GM10248 (cell line): ENCODE measurements around the gene XYLT1.

Source experiments
- CTCF ChIA-PET: fragments of 300-600 bp; sonication (Branson Sonifier 250); formaldehyde crosslinking; extraction: SDS; loops from one replicate; lab custom pipeline; 2021; ENCODE audit warnings: antibody characterized with exemption; lab: Yijun Ruan, JAX
- POLR2A ChIA-PET: fragments of 350-650 bp; sonication (Branson Sonifier 250); formaldehyde crosslinking; extraction: SDS; loops from one replicate; lab custom pipeline; 2020; ENCODE audit warnings: antibody characterized with exemption; lab: Yijun Ruan, JAX
- DNase-seq: peaks from one replicate; pipeline ENCODE4 v3.0.0; 2012; ENCODE audit errors: extremely low spot score
- CTCF ChIP-seq: IDR thresholded peaks from 2 replicates; pipeline ENCODE4 v1.5.1; 2012; ENCODE audit warnings: mild to moderate bottlenecking, low read depth; ENCODE audit errors: extremely low read depth, missing control alignments, control extremely low read depth

Gene XYLT1

DNA sequence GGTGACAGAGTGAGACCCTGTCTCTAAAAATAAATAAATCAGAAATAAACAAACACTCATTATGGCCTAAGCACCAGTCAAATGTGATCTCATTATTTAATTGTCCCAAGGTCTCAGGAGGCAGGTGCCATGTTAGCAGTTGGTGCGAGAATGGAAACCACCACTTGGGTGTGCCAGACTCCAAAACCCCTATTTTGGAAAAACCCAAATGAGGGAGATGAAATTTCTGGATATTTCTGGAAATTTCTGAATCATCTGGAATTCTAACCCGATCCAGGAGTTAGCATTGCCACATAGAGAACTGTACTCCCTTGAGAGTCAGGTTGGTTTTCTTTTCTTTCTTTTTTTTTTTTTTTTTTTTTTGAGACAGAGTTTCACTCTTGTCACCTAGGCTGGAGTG is 264.0 kb downstream of the XYLT1 start:
- ChIA-PET POLR2A (no interaction called here), CTCF (interaction anchor here (1.3 kb wide), 1 partner anchor 12 kb away, joined by 4 read pairs; no protein-coding TSS in a partner anchor)
- TF ChIP-seq CTCF = no peak
- DNase-seq = no peak

- ChIA-PET POLR2A (interaction anchor here (0.7 kb wide), 1 partner anchor 48 kb away, joined by 8 read pairs; no protein-coding TSS in a partner anchor), CTCF (interaction anchor here (1.0 to 1.5 kb wide), 3 partner anchors 11 to 373 kb away, joined by 3 to 5 read pairs (median 3); no protein-coding TSS in a partner anchor)
- DNase-seq = no peak
- TF ChIP-seq CTCF = no peak
These were observed 265.2 kb downstream of the XYLT1 start for GRCh38 chr16:17205279-17206211.

- ChIA-PET POLR2A (interaction anchor here (0.7 kb wide), 1 partner anchor 49 kb away, joined by 8 read pairs; no protein-coding TSS in a partner anchor), CTCF (interaction anchor here (1.1 to 1.5 kb wide), 3 partner anchors 10 to 374 kb away, joined by 3 to 5 read pairs (median 3); no protein-coding TSS in a partner anchor)
- TF ChIP-seq CTCF = no peak
- DNase-seq = no peak
These were observed 266.1 kb downstream of the XYLT1 start for GRCh38 chr16:17204644-17205043.

- no peak for TF ChIP-seq CTCF
- DNase-seq = no peak
- POLR2A ChIA-PET = no interaction called here
- CTCF ChIA-PET = interaction anchor here (1.1 to 2.5 kb wide), 4 partner anchors 9 to 375 kb away, joined by 3 to 7 read pairs (median 4); no protein-coding TSS in a partner anchor
These were observed 266.6 kb downstream of the XYLT1 start for GRCh38 chr16:17204206-17204605.

DNA sequence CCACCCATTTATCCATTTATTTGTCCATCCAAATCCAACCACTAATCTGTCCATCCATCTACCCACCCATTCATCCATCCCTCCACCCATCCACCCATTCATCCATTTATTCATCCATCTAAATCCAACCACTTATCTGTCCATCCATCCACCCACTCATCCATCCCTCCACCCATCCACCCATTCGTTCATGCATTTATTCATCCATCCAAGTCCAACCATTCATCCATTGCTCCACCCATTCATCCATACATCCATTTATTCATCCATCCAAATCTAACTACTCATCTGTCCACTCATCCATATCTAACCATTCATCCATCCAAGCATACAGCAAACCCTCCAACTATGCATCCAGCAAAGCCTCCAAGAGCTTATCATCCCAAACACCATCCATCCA is 267.3 kb downstream of the XYLT1 start:
- POLR2A ChIA-PET = no interaction called here
- TF ChIP-seq CTCF = no peak
- CTCF ChIA-PET = interaction anchor here (2.1 to 2.5 kb wide), 2 partner anchors 10 to 343 kb away, joined by 6 to 7 read pairs; no protein-coding TSS in a partner anchor
- DNase-seq = no peak

DNA sequence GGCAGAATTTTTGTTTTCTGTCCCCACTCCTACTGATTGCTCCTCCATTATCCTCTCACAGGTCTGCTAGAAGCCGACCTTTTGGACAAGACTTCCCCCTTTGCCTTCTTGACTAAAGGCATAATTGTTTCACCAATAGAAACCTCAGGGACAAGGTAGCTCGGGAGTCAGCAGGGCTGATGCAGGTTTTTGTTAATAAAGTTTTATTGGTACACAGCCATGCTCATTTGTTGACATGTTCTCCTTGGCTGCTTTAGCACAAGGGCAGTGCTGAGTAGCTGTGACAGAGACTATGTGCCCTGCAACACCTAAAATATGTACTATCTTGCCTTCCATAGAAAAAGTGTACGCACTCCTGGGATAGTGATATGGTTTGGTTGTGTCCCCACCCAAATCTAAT is 271.6 kb downstream of the XYLT1 start:
- CTCF ChIA-PET = no interaction called here
- no peak for DNase-seq
- POLR2A ChIA-PET = no interaction called here
- TF ChIP-seq CTCF = no peak
